Fibroblast of villous mesenchyme (primary cell): ENCODE data around the gene CCDC30. TPM values are rescaled to one million over a fixed set of nuclear protein-coding genes. Genes with fewer than 3 reads are reported as not detected.

Experiments used
- DNase-seq: peaks from one replicate; pipeline ENCODE4 v3.0.0-alpha.2; 2010; ENCODE audit warnings: low read depth
- H3K4me3 ChIP-seq: 2 replicates; pipeline ENCODE4 v1.5.1; 2011; ENCODE audit warnings: low read depth, mild to moderate bottlenecking, low read length
- total RNA-seq: library from RNA; depleted of rRNA; stranded (reverse); fragments of >200 nt; gene quantifications from 2 replicates; pipeline ENCODE4 v1.2.3, GENCODE V29; 2012
- TF ChIP-seq, protein P1 (sequence below): IDR thresholded peaks from 2 replicates; pipeline ENCODE4 v1.5.1; 2012; ENCODE audit warnings: low read depth, mild to moderate bottlenecking, low read length; ENCODE audit not compliant: insufficient read depth

Gene CCDC30
- total RNA-seq, 1 donor = 0.86 TPM

DNA sequence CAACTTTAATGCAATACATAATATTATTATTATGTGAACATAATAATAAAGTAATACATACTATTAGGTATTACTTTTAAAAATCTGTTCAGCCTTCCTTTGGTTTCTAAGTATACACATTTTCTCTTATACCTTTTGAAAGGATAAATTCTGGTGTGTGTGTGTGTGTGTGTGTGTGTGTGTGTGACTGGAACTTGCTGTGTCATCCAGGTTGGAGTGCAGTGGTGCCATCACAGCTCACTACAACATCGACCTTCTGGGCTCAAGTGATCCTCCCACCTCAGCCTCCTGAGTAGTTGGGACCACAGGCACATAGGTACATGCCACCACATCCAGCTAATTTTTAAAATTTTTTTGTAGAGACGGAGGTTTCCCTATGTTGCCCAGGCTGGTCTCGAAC lies 88.5 kb downstream of the CCDC30 start:
- no peak for DNase-seq
- TF ChIP-seq, protein P1, sequence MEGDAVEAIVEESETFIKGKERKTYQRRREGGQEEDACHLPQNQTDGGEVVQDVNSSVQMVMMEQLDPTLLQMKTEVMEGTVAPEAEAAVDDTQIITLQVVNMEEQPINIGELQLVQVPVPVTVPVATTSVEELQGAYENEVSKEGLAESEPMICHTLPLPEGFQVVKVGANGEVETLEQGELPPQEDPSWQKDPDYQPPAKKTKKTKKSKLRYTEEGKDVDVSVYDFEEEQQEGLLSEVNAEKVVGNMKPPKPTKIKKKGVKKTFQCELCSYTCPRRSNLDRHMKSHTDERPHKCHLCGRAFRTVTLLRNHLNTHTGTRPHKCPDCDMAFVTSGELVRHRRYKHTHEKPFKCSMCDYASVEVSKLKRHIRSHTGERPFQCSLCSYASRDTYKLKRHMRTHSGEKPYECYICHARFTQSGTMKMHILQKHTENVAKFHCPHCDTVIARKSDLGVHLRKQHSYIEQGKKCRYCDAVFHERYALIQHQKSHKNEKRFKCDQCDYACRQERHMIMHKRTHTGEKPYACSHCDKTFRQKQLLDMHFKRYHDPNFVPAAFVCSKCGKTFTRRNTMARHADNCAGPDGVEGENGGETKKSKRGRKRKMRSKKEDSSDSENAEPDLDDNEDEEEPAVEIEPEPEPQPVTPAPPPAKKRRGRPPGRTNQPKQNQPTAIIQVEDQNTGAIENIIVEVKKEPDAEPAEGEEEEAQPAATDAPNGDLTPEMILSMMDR = no peak
- H3K4me3 ChIP-seq = no peak overlapping the region

DNA sequence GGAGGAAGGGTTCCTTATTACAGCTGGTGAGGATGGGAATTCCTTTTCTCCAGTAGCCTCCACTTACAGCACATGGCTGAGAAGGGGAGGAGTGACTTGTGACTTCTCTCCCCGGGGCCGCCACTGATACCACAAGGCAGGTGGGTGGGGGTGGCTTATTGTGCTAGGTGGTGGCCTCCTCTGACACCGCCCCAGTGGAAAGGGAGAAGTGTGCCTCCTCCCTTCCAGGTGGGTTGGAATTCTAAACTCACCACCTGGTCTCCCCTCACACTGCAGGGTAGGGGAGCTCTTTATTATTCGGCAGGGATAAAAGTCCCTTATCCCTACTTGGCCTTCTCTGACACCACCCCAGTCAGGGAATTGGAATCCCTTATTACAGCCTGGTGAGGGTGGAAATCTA lies 89.5 kb downstream of the CCDC30 start:
- TF ChIP-seq, protein P1 = no peak
- no peak for DNase-seq

GRCh38 chr1:42557230-42557851 lies 94.3 kb downstream of the CCDC30 start:
- TF ChIP-seq, protein P1 = no peak
- DNase-seq = no peak
- H3K4me3 ChIP-seq = no peak overlapping the region

More for the DNA sequence above, 89.5 kb downstream of the CCDC30 start:
- no peak overlapping the region for H3K4me3 ChIP-seq

- TF ChIP-seq, protein P1 = no peak
- no peak for DNase-seq
- H3K4me3 ChIP-seq = no peak overlapping the region
Measured at GRCh38 chr1:42567038-42567437, 104.0 kb downstream of the CCDC30 start.

DNA sequence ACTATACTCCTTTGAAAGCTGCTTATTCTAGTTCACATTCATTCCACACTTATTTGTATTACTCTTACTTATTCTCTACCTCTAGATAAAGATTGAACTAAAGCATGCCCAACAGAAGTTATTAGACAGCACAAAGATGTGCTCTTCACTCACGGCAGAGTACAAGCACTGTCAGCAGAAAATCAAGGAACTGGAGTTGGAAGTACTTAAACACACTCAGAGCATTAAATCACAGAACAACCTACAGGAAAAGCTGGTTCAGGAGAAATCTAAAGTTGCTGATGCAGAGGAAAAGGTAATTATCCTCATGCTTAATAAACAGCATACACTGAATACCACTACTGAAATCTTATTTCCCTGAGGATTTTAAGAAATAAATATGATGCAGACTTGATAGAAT lies 113.8 kb downstream of the CCDC30 start:
- DNase-seq = no peak
- TF ChIP-seq, protein P1 = no peak
- no peak overlapping the region for H3K4me3 ChIP-seq

DNA sequence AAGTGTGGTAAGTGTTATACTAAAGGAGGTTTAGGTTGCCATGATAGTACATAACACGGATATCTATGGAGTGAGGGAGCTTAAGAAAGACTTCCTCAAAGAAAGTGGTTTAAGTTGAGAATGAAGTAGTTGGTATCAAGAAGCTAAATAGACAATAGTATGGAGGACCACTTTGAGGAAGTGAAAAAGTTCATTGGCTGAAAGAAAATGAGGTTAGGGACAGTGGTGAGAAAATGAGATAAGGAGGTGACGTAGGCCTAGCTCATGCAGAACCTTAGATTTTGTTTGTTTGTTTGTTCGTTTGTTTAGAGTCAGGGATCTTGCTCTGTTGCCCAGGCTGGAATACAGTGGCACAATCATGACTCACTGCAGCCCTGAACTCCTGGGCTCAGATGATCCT lies 122.9 kb downstream of the CCDC30 start:
- no peak for DNase-seq
- TF ChIP-seq, protein P1 = no peak
- no peak overlapping the region for H3K4me3 ChIP-seq

DNA sequence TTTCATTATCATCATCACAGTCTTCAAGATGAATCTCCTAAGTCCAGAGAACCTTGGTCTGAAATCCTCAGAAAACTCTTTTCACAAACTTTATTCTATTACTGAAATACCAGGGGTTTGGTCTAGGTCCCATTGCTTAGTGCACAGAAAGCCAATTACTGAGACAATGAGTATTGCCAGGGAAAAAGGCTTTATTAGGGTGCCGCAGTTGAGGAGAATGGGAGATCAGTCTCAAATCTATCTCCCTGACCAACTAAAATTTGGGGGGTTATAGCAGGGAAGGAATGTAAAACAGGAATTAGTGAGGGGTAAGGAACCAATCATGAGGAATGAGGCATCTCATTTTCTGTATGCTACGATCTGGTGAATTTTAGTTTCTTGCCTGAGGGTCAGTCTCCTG lies 124.7 kb downstream of the CCDC30 start:
- no peak overlapping the region for H3K4me3 ChIP-seq
- TF ChIP-seq, protein P1 = no peak
- no peak for DNase-seq
